ENCODE data around the gene IFNL1. TPM values are rescaled to one million over a fixed set of nuclear protein-coding genes. Genes with fewer than 3 reads are reported as not detected.

The IFNL1 gene
- total RNA-seq, 2 experiments from 2014 or later = not detected

GRCh38 chr19:39293394-39293793 lies 2.8 kb upstream of the IFNL1 start:
- H3K27ac Mint-ChIP-seq = no peak overlapping the region
- POLR2A ChIA-PET = no interaction called here
- DNase-seq = no peak

GRCh38 chr19:39296906-39297305 lies 699 bp downstream of the IFNL1 start:
- H3K36me3 Mint-ChIP-seq = peaks cover 5% of the 10 kb centered on the region
- H3K4me3 Mint-ChIP-seq = peak overlapping the region; percentile 6
- ATAC-seq (ENCODE audit: low read depth) (no peak), DNase-seq (no peak)
- H3K27me3 Mint-ChIP-seq = peaks cover 9% of the 10 kb centered on the region
- peaks cover 41% of the 10 kb centered on the region for H3K4me1 Mint-ChIP-seq
- POLR2A ChIA-PET = interaction anchor here (0.6 to 2.1 kb wide), 2 partner anchors 14 to 45 kb away, joined by 3 to 7 read pairs; no protein-coding TSS in a partner anchor
- no peaks in the 10 kb centered on the region for H3K9me3 Mint-ChIP-seq
- peak overlapping the region; percentile 68 for H3K27ac Mint-ChIP-seq

More at GRCh38 chr19:39293394-39293793, 2.8 kb upstream of the IFNL1 start:
- peaks cover 5% of the 10 kb centered on the region for H3K36me3 Mint-ChIP-seq
- peaks cover 26% of the 10 kb centered on the region for H3K4me1 Mint-ChIP-seq
- H3K4me3 Mint-ChIP-seq = no peak overlapping the region
- H3K9me3 Mint-ChIP-seq = no peaks in the 10 kb centered on the region
- ATAC-seq (ENCODE audit: low read depth) = no peak
- peaks cover 29% of the 10 kb centered on the region for H3K27me3 Mint-ChIP-seq

- Mint-ChIP-seq H3K4me1 (peaks cover 42% of the 10 kb centered on the region), H3K4me3 (peak overlapping the region; percentile 75), H3K9me3 (no peaks in the 10 kb centered on the region), H3K27me3 (peaks cover 5% of the 10 kb centered on the region), H3K36me3 (peaks cover 5% of the 10 kb centered on the region), H3K27ac (peak overlapping the region; percentile 84)
- DNase-seq (peak; percentile 90), ATAC-seq (ENCODE audit: low read depth) (peak; percentile 96)
- POLR2A ChIA-PET = interaction anchor here (1.8 to 2.1 kb wide), 2 partner anchors 12 to 38 kb away, joined by 4 to 7 read pairs; partner anchors contain the start of gene GMFG
Observed at GRCh38 chr19:39297931-39298634, 1.9 kb downstream of the IFNL1 start.

- Mint-ChIP-seq H3K4me3 (peak overlapping the region; percentile 52), H3K36me3 (peaks cover 5% of the 10 kb centered on the region), H3K27me3 (peaks cover 7% of the 10 kb centered on the region), H3K9me3 (no peaks in the 10 kb centered on the region), H3K4me1 (peaks cover 38% of the 10 kb centered on the region), H3K27ac (peak overlapping the region; percentile 71)
- ATAC-seq (ENCODE audit: low read depth) (peak; percentile 19), DNase-seq (no peak)
- POLR2A ChIA-PET = interaction anchor here (0.7 to 1.7 kb wide), 4 partner anchors 13 to 43 kb away, joined by 3 to 5 read pairs (median 4); partner anchors contain the start of genes GMFG, LRFN1 and SAMD4B
Observed at GRCh38 chr19:39299404-39299803, 3.2 kb downstream of the IFNL1 start.

DNA sequence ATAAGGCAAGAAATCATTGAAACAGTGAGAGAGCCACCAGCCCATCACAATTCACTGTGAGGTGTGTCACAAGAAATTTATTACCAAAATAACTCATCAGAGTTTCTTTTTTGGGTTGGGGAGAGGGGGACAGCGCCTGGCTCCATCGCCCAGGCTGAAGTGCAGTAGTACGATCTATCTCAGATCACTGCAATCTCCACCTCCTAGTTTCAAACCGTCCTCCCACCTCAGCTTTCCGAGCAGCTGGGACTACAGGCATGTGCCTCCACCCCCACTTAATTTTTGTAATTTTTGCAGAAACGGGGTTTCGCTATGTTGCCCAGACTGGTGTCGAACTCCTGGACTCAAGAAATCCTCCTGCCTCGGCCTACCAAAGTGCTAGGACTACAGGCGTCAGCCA lies 3.6 kb downstream of the IFNL1 start:
- peaks cover 5% of the 10 kb centered on the region for H3K36me3 Mint-ChIP-seq
- DNase-seq (no peak), ATAC-seq (ENCODE audit: low read depth) (no peak)
- POLR2A ChIA-PET = interaction anchor here (0.7 to 1.7 kb wide), 4 partner anchors 12 to 42 kb away, joined by 3 to 5 read pairs (median 4); partner anchors contain the start of genes GMFG, LRFN1 and SAMD4B
- H3K9me3 Mint-ChIP-seq = no peaks in the 10 kb centered on the region
- H3K27me3 Mint-ChIP-seq = peaks cover 7% of the 10 kb centered on the region
- peak overlapping the region; percentile 52 for H3K4me3 Mint-ChIP-seq
- peaks cover 37% of the 10 kb centered on the region for H3K4me1 Mint-ChIP-seq
- peak overlapping the region; percentile 71 for H3K27ac Mint-ChIP-seq

DNA sequence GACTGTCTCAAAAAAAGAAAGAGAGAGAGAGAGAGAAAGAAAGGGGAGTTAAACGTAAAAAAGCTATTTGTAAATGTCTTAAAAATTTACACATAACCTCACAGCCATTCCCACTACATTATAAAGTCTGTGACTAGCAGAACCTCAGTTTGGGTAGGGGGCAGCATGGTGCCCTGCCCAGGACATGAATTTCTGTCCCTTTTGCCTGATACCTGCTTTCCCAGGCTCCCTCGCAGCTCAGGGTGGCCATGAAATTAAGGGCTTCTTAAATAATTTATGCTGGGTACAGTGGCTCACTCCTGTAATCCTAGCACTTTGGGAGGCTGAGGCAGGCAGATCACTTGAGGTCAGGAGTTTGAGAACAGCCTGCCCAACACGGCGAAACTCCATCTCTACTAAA lies 4.8 kb downstream of the IFNL1 start:
- Mint-ChIP-seq H3K27ac (no peak overlapping the region), H3K4me1 (peaks cover 42% of the 10 kb centered on the region), H3K27me3 (peaks cover 15% of the 10 kb centered on the region), H3K9me3 (no peaks in the 10 kb centered on the region), H3K36me3 (peaks cover 4% of the 10 kb centered on the region), H3K4me3 (no peak overlapping the region)
- POLR2A ChIA-PET = interaction anchor here (0.6 to 1.0 kb wide), 2 partner anchors 10 to 33 kb away, joined by 3 read pairs; no protein-coding TSS in a partner anchor
- ATAC-seq (ENCODE audit: low read depth) (no peak), DNase-seq (no peak)

GRCh38 chr19:39301562-39301961 lies 5.4 kb downstream of the IFNL1 start:
- ATAC-seq (ENCODE audit: low read depth) (no peak), DNase-seq (no peak)
- no peaks in the 10 kb centered on the region for H3K9me3 Mint-ChIP-seq
- no peak overlapping the region for H3K4me3 Mint-ChIP-seq
- peaks cover 37% of the 10 kb centered on the region for H3K4me1 Mint-ChIP-seq
- POLR2A ChIA-PET = interaction anchor here (0.6 to 1.0 kb wide), 2 partner anchors 10 to 33 kb away, joined by 3 read pairs; no protein-coding TSS in a partner anchor
- no peak overlapping the region for H3K27ac Mint-ChIP-seq
- H3K36me3 Mint-ChIP-seq = peaks cover 3% of the 10 kb centered on the region
- peaks cover 15% of the 10 kb centered on the region for H3K27me3 Mint-ChIP-seq

DNA sequence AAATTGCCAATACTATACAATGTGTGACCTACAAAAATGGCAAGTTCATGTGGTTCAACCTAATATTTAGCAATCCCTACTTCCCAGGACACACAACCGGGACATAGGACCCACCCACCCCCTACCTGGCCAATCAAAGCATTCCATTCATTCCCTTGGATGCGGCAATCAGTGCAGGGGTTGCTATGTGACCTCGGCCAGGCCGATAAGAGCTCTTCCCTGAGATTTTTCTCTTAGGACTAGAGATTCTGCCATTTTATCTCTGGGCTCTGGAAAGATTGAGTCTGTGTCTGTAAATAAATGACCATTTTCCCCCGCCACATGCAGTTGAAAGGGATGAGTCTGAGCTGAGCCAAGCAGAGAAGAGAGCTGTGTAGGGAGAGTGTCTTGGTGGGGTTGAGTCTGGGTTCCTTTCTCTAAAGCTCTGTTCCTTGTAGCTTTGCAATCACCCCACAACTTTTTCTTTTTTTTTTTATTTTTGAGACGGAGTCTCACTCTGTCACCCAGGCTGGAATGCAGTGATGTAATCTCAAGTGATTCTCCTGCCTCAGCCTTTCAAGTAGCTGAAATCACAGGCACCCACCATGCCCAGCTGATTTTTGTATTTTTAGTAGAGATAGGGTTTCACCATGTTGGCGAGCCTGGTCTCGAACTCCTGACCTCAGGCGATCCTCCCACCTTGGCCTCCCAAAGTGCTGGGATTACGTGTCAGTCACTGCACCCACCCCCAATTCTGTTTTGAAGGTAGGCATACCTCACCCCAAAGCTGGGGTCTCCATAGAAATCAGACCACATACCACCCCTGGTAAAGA lies 7.4 kb downstream of the IFNL1 start:
- Mint-ChIP-seq H3K4me3 (no peak overlapping the region), H3K27me3 (peaks cover 13% of the 10 kb centered on the region), H3K9me3 (no peaks in the 10 kb centered on the region), H3K27ac (no peak overlapping the region), H3K4me1 (peaks cover 20% of the 10 kb centered on the region), H3K36me3 (peaks cover 4% of the 10 kb centered on the region)
- ATAC-seq (ENCODE audit: low read depth) (no peak), DNase-seq (no peak)
- POLR2A ChIA-PET = no interaction called here

DNA sequence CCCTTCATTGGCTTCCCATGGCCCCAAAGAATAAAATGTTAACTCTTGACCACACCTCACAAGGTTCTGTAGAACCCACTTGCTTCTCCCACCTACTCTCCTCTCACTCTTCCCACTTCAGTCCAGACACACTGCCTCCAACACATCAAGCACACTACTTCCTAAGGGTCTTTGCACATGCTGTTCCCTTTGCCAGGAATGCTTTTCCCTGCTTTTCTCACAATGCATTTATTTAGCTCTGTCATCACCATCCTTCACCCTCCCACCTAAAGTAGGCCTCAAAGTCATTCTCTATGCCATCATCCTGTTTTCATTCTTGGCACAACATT lies 7.9 kb downstream of the IFNL1 start:
- H3K27ac Mint-ChIP-seq = peak overlapping the region; percentile 65
- no peak overlapping the region for H3K4me3 Mint-ChIP-seq

GRCh38 chr19:39304701-39305571 lies 8.7 kb downstream of the IFNL1 start:
- ATAC-seq (ENCODE audit: low read depth) = no peak

More for the DNA sequence above, 7.9 kb downstream of the IFNL1 start:
- POLR2A ChIA-PET = no interaction called here
- H3K4me1 Mint-ChIP-seq = peaks cover 17% of the 10 kb centered on the region
- no peaks in the 10 kb centered on the region for H3K9me3 Mint-ChIP-seq
- no peak for ATAC-seq (ENCODE audit: low read depth)
- peaks cover 7% of the 10 kb centered on the region for H3K36me3 Mint-ChIP-seq
- peaks cover 13% of the 10 kb centered on the region for H3K27me3 Mint-ChIP-seq
- DNase-seq = no peak

GRCh38 chr19:39306075-39306474 lies 9.9 kb downstream of the IFNL1 start:
- Mint-ChIP-seq H3K4me3 (no peak overlapping the region), H3K27ac (no peak overlapping the region), H3K9me3 (no peaks in the 10 kb centered on the region), H3K36me3 (peaks cover 15% of the 10 kb centered on the region), H3K27me3 (peaks cover 13% of the 10 kb centered on the region), H3K4me1 (peaks cover 13% of the 10 kb centered on the region)
- ATAC-seq (ENCODE audit: low read depth) (no peak), DNase-seq (no peak)
- POLR2A ChIA-PET = interaction anchor here (0.8 kb wide), 1 partner anchor 36 kb away, joined by 3 read pairs; the partner anchor contains the start of gene SAMD4B

More at GRCh38 chr19:39304701-39305571, 8.7 kb downstream of the IFNL1 start:
- H3K4me3 Mint-ChIP-seq = no peak overlapping the region
- H3K4me1 Mint-ChIP-seq = peaks cover 13% of the 10 kb centered on the region
- DNase-seq = no peak
- POLR2A ChIA-PET = no interaction called here
- peaks cover 7% of the 10 kb centered on the region for H3K36me3 Mint-ChIP-seq
- peaks cover 13% of the 10 kb centered on the region for H3K27me3 Mint-ChIP-seq
- H3K27ac Mint-ChIP-seq = no peak overlapping the region
- no peaks in the 10 kb centered on the region for H3K9me3 Mint-ChIP-seq

- no peak for ATAC-seq (ENCODE audit: low read depth)
- POLR2A ChIA-PET = no interaction called here
- no peak for DNase-seq
- Mint-ChIP-seq H3K4me3 (no peak overlapping the region), H3K27ac (no peak overlapping the region), H3K4me1 (peaks cover 12% of the 10 kb centered on the region), H3K27me3 (peaks cover 13% of the 10 kb centered on the region), H3K36me3 (peaks cover 18% of the 10 kb centered on the region), H3K9me3 (no peaks in the 10 kb centered on the region)
Observed at GRCh38 chr19:39307046-39307821, 11.0 kb downstream of the IFNL1 start.
